CD4-positive, CD25-positive, alpha-beta regulatory T cell (primary cell): ENCODE data around the gene RC3H2. TPM values are rescaled to one million over a fixed set of nuclear protein-coding genes. Genes with fewer than 3 reads are reported as not detected.
"Not testable (repeated sequence)": the region's sequence is repeated elsewhere in the genome, so short reads cannot be mapped to it uniquely, and the experiment has no call there.

ENCODE experiments used
- ATAC-seq, 2 donors: fragments of 150-1000 bp; cut with Tn5 transposase; one replicate each; pipeline ENCODE4 v1.10.0; 2021; ENCODE audit warnings: low read depth in 2 of 2, moderate number of reproducible peaks in 2 of 2, moderate library complexity in 1 of 2
- DNase-seq, 3 donors: peaks; one replicate each; pipeline versions ENCODE4 v3.0.0 to v3.0.0-alpha.2; 2012 to 2022; ENCODE audit warnings: mixed read lengths in 1 of 3
- H3K27ac ChIP-seq: one replicate; pipeline ENCODE4 v1.7.0; 2013; ENCODE audit warnings: mild to moderate bottlenecking, low read length; ENCODE audit not compliant: insufficient read depth, poor library complexity, severe bottlenecking
- H3K27me3 ChIP-seq: one replicate; pipeline ENCODE4 v1.7.0; 2013; ENCODE audit warnings: low read length; ENCODE audit not compliant: control insufficient read depth, insufficient read depth
- H3K36me3 ChIP-seq: one replicate; pipeline ENCODE4 v1.7.0; 2013; ENCODE audit warnings: mild to moderate bottlenecking, low read length, moderate library complexity; ENCODE audit not compliant: control insufficient read depth, insufficient read depth
- H3K4me1 ChIP-seq: 2 replicates; pipeline ENCODE4 v1.7.0; 2013; ENCODE audit warnings: mild to moderate bottlenecking, low read length; ENCODE audit not compliant: insufficient read depth, control insufficient read depth, poor library complexity, severe bottlenecking
- H3K4me3 ChIP-seq: one replicate; pipeline ENCODE4 v1.7.0; 2013; ENCODE audit warnings: low read depth, mild to moderate bottlenecking, low read length, moderate library complexity
- H3K9me3 ChIP-seq, 2 experiments: 1 replicate in 1 of 2; 2 replicates in 1 of 2; pipeline ENCODE4 v1.7.0; 2013; ENCODE audit warnings: low read length in 2 of 2, mild to moderate bottlenecking in 1 of 2, moderate library complexity in 1 of 2; ENCODE audit not compliant: control insufficient read depth in 2 of 2
- H3K27ac Mint-ChIP-seq, 3 donors: one replicate each; pipeline ENCODE4 v1.8.0; 2020 to 2022; ENCODE audit warnings: mild to moderate bottlenecking in 3 of 3, mixed read lengths in 3 of 3, moderate library complexity in 2 of 3
- H3K27me3 Mint-ChIP-seq: one replicate; pipeline ENCODE4 v1.8.0; 2022; ENCODE audit warnings: mild to moderate bottlenecking, mixed read lengths
- H3K36me3 Mint-ChIP-seq: one replicate; pipeline ENCODE4 v1.8.0; 2020; ENCODE audit warnings: mixed read lengths
- H3K4me1 Mint-ChIP-seq, 4 donors: one replicate each; pipeline ENCODE4 v1.8.0; 2020 to 2022; ENCODE audit warnings: mixed read lengths in 4 of 4, mild to moderate bottlenecking in 1 of 4
- H3K4me3 Mint-ChIP-seq, 4 donors: one replicate each; pipeline ENCODE4 v1.8.0; 2020 to 2022; ENCODE audit warnings: mild to moderate bottlenecking in 4 of 4, mixed read lengths in 4 of 4, moderate library complexity in 3 of 4
- H3K9me3 Mint-ChIP-seq, 7 donors: one replicate each; pipeline ENCODE4 v1.8.0; 2020 to 2022; ENCODE audit warnings: mixed read lengths in 7 of 7, mild to moderate bottlenecking in 3 of 7, moderate library complexity in 2 of 7
- polyA plus RNA-seq, 4 donors: library from polyadenylated mRNA; unstranded; fragments of 300-500 nt; fragmentation: Illumina TruSeq; gene quantifications; one replicate each; pipeline ENCODE4 v1.2.3, GENCODE V29; 2021
- total RNA-seq: library from RNA; stranded (reverse); gene quantifications from one replicate; pipeline ENCODE4 v1.2.3, GENCODE V29; 2022

The RC3H2 gene
- total and polyA plus RNA-seq, 5 donors from 2014 or later: 23.2 to 82.4 (median 29.8) TPM

DNA sequence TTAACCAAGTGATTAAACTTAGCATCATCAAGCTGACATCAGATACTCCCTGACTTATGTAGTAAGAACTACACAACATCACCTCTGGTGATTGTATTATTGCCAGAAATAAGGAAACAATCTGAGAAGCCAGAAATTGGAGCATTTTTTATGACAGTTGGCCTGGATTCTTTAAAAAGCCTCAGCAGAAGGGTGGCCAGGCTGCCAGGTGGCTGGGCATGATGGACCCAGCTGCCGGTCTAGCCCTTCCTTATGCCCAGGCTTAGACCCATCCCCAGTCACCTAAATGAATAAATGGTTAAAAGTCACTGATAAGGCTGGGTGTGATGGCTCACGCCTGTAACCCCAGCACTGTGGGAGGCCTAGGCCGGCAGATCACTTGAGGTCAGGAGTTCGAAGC is 92.4 kb downstream of the RC3H2 start:
- no peaks in the 10 kb centered on the region for H3K36me3 ChIP-seq
- Mint-ChIP-seq H3K27ac (no peak overlapping the region), H3K9me3 (no peaks in the 10 kb centered on the region), H3K4me1 (peaks cover 11 to 36% (median 25%) of the 10 kb centered on the region in 4 donors), H3K36me3 (peaks cover 3% of the 10 kb centered on the region), H3K27me3 (no peaks in the 10 kb centered on the region), H3K4me3 (no peak overlapping the region)
- H3K27me3 ChIP-seq: no peaks in the 10 kb centered on the region
- no peak overlapping the region for H3K27ac ChIP-seq
- H3K4me3 ChIP-seq: no peak overlapping the region
- no peak for DNase-seq
- peaks cover 22% of the 10 kb centered on the region for H3K4me1 ChIP-seq
- ATAC-seq: no peak
- no peaks in the 10 kb centered on the region for H3K9me3 ChIP-seq

GRCh38 chr9:122810306-122810946 is 94.7 kb downstream of the RC3H2 start:
- DNase-seq: peak; percentile 56 to 84 (median 75)
- H3K4me3 Mint-ChIP-seq: no peak overlapping the region
- peaks cover 0 to 5% (median 0%) of the 10 kb centered on the region in 7 donors for H3K9me3 Mint-ChIP-seq
- no peaks in the 10 kb centered on the region for H3K27me3 Mint-ChIP-seq
- Histone ChIP-seq H3K27me3 (no peaks in the 10 kb centered on the region), H3K27ac (no peak overlapping the region), H3K4me1 (peaks cover 6% of the 10 kb centered on the region), H3K9me3 (no peaks in the 10 kb centered on the region), H3K4me3 (no peak overlapping the region), H3K36me3 (no peaks in the 10 kb centered on the region)
- peaks cover 3 to 18% (median 12%) of the 10 kb centered on the region in 4 donors for H3K4me1 Mint-ChIP-seq
- ATAC-seq: peak; percentile 86 to 88
- H3K36me3 Mint-ChIP-seq: peaks cover 3% of the 10 kb centered on the region
- H3K27ac Mint-ChIP-seq: no peak overlapping the region

GRCh38 chr9:122809261-122809660 is 95.9 kb downstream of the RC3H2 start:
- H3K4me1 ChIP-seq, H3K36me3 Mint-ChIP-seq, H3K27ac ChIP-seq, H3K36me3 ChIP-seq, H3K27me3 ChIP-seq, H3K4me3 Mint-ChIP-seq, H3K27me3 Mint-ChIP-seq, H3K9me3 ChIP-seq, H3K4me3 ChIP-seq, ATAC-seq, H3K9me3 Mint-ChIP-seq, DNase-seq: not testable (repeated sequence)
- Mint-ChIP-seq H3K4me1 (peaks cover 0 to 14% (median 5%) of the 10 kb centered on the region in 4 donors), H3K27ac (peak overlapping the region in 1 of 3 donors; percentile 62)

DNA sequence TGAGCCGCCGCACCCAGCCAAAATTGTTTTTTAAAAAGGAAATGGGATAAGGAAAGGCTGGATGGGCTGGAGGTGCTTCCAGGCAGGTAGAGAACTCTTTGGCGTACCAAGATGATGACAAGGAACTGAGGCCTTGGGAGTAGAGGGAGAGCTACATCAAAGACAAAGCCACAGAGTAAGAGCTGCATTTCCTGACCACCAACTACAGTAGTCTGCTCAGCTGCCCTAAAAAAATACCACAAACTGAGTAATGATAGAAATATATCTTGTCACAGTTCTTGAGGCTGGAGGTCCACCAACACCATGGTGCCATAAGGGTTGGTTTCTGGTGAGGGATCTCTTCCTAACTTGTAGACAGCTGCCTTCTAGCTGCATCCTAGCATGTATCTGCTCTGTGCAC is 97.0 kb downstream of the RC3H2 start:
- no peak overlapping the region for H3K4me3 Mint-ChIP-seq
- H3K27me3 ChIP-seq: no peaks in the 10 kb centered on the region
- H3K27ac Mint-ChIP-seq: peak overlapping the region in 2 of 3 donors; percentile 49 to 57
- no peak for DNase-seq
- H3K4me3 ChIP-seq: no peak overlapping the region
- H3K9me3 Mint-ChIP-seq: peaks cover 0 to 5% (median 0%) of the 10 kb centered on the region in 7 donors
- no peaks in the 10 kb centered on the region for H3K9me3 ChIP-seq
- ATAC-seq: no peak
- peaks cover 0 to 14% (median 5%) of the 10 kb centered on the region in 4 donors for H3K4me1 Mint-ChIP-seq
- H3K4me1 ChIP-seq: peaks cover 5% of the 10 kb centered on the region
- no peaks in the 10 kb centered on the region for H3K27me3 Mint-ChIP-seq
- no peak overlapping the region for H3K27ac ChIP-seq
- peaks cover 6% of the 10 kb centered on the region for H3K36me3 Mint-ChIP-seq
- no peaks in the 10 kb centered on the region for H3K36me3 ChIP-seq

- Histone ChIP-seq H3K4me1 (peaks cover 5% of the 10 kb centered on the region), H3K27ac (no peak overlapping the region), H3K9me3 (no peaks in the 10 kb centered on the region), H3K36me3 (no peaks in the 10 kb centered on the region), H3K4me3 (no peak overlapping the region), H3K27me3 (no peaks in the 10 kb centered on the region)
- no peaks in the 10 kb centered on the region for H3K27me3 Mint-ChIP-seq
- peaks cover 10% of the 10 kb centered on the region for H3K36me3 Mint-ChIP-seq
- peaks cover 0 to 14% (median 5%) of the 10 kb centered on the region in 4 donors for H3K4me1 Mint-ChIP-seq
- H3K27ac Mint-ChIP-seq: peak overlapping the region in 1 of 3 donors; percentile 74
- ATAC-seq (no peak), DNase-seq (no peak)
- H3K4me3 Mint-ChIP-seq: no peak overlapping the region
- H3K9me3 Mint-ChIP-seq: peaks cover 0 to 5% (median 0%) of the 10 kb centered on the region in 7 donors
These were observed 97.8 kb downstream of the RC3H2 start for GRCh38 chr9:122807271-122807900.

DNA sequence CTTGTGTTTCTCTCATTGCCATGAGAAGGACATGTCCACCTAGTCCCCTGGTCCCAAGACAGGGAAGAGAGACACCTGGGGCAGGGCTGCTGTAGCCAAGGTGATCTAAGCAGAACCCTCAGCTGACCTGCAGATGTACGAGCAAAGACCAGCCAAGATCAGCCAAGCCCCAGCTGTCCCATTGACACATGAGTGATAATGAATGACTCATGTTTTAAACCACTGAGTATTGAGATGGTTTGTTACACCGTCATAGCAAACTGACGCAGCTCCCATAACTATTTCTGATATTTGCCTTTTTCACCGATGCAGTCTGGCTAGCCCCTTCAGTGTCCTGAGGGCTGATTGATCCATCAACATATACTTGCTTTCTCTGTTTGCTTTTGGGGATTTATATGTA is 98.5 kb downstream of the RC3H2 start:
- DNase-seq: no peak
- Histone ChIP-seq H3K27ac (no peak overlapping the region), H3K27me3 (no peaks in the 10 kb centered on the region), H3K36me3 (no peaks in the 10 kb centered on the region), H3K4me1 (peaks cover 5% of the 10 kb centered on the region), H3K9me3 (no peaks in the 10 kb centered on the region), H3K4me3 (no peak overlapping the region)
- Mint-ChIP-seq H3K9me3 (peaks cover 0 to 5% (median 0%) of the 10 kb centered on the region in 7 donors), H3K36me3 (peaks cover 14% of the 10 kb centered on the region), H3K27ac (peak overlapping the region in 1 of 3 donors; percentile 74), H3K4me1 (peaks cover 0 to 14% (median 5%) of the 10 kb centered on the region in 4 donors), H3K4me3 (no peak overlapping the region), H3K27me3 (no peaks in the 10 kb centered on the region)
- no peak for ATAC-seq

DNA sequence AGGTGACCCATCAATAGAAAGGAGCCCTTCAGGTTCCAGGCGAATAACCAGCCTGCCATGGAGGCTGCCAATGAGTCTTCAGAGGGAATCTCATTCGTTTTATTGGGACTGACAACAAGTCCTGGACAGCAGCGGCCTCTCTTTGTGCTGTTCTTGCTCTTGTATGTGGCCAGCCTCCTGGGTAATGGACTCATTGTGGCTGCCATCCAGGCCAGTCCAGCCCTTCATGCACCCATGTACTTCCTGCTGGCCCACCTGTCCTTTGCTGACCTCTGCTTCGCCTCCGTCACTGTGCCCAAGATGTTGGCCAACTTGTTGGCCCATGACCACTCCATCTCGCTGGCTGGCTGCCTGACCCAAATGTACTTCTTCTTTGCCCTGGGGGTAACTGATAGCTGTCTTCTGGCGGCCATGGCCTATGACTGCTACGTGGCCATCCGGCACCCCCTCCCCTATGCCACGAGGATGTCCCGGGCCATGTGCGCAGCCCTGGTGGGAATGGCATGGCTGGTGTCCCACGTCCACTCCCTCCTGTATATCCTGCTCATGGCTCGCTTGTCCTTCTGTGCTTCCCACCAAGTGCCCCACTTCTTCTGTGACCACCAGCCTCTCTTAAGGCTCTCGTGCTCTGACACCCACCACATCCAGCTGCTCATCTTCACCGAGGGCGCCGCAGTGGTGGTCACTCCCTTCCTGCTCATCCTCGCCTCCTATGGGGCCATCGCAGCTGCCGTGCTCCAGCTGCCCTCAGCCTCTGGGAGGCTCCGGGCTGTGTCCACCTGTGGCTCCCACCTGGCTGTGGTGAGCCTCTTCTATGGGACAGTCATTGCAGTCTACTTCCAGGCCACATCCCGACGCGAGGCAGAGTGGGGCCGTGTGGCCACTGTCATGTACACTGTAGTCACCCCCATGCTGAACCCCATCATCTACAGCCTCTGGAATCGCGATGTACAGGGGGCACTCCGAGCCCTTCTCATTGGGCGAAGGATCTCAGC is 104.8 kb downstream of the RC3H2 start, which contains the start of gene OR1K1:
Gene OR1K1, plus strand, starts transcription at position 58 of the 995 bp plus-strand sequence. Its CDS starts 0 bp downstream, at position 58.
- H3K27ac Mint-ChIP-seq: no peak within 1 kb of the TSS
- no peak within 1 kb of the TSS for H3K27ac ChIP-seq
- no peaks in the 10 kb centered on the region for H3K4me1 ChIP-seq
- DNase-seq (no peak), ATAC-seq (no peak)
- H3K4me1 Mint-ChIP-seq: peaks cover 0 to 5% (median 0%) of the 10 kb centered on the region in 4 donors
- H3K4me3 ChIP-seq: no peak within 1 kb of the TSS
- no peak within 1 kb of the TSS for H3K4me3 Mint-ChIP-seq
- H3K27me3 ChIP-seq: no peaks in the 10 kb centered on the region
- no peaks in the 10 kb centered on the region for H3K36me3 ChIP-seq
- no peaks in the 10 kb centered on the region for H3K9me3 Mint-ChIP-seq
- H3K27me3 Mint-ChIP-seq: no peaks in the 10 kb centered on the region
- H3K9me3 ChIP-seq: no peaks in the 10 kb centered on the region
- peaks cover 24% of the 10 kb centered on the region for H3K36me3 Mint-ChIP-seq
